H1 (cell line): Measurements from ENCODE around the gene HEXIM2. TPM values are rescaled to one million over a fixed set of nuclear protein-coding genes. Genes with fewer than 3 reads are reported as not detected.
A peak's percentile ranks its signal among the peaks of the same experiment; 100 is the strongest.

Source experiments
- CTCF ChIA-PET: fragments of 300-600 bp; sonication (Branson Sonifier 250); formaldehyde crosslinking; loops from one replicate; lab custom pipeline; 2021; ENCODE audit not compliant: partially characterized antibody; lab: Charles Lee
- POLR2A ChIA-PET: fragments of 300-600 bp; sonication (Branson Sonifier 250); formaldehyde crosslinking; loops from one replicate; lab custom pipeline; 2021; ENCODE audit warnings: inconsistent platforms; ENCODE audit not compliant: partially characterized antibody; lab: Charles Lee
- DNase-seq, 2 experiments: peaks; one replicate each; pipeline versions ENCODE4 v3.0.0 to v3.0.0-alpha.2; 2010 to 2022; ENCODE audit warnings: low spot score in 2 of 2, low read depth in 1 of 2, mixed read lengths in 1 of 2
- FAIRE-seq: peaks from 2 replicates; lab custom pipeline; 2011; peaks lifted over from hg19 to GRCh38; lab: Jason Lieb, UNC
- H2AFZ ChIP-seq: 2 replicates; pipeline ENCODE4 v1.8.1; 2012; ENCODE audit warnings: low read length, inconsistent platforms
- H2AK5ac ChIP-seq: 2 replicates; pipeline ENCODE4 v1.6.1; 2013; ENCODE audit warnings: low read depth, low read length
- H2BK120ac ChIP-seq: replicated peaks from 2 replicates; pipeline ENCODE3; 2013; ENCODE audit warnings: low read depth, low read length, inconsistent platforms
- H2BK12ac ChIP-seq: 2 replicates; pipeline ENCODE4 v1.6.1; 2013; ENCODE audit warnings: low read depth, low read length
- H2BK15ac ChIP-seq: 2 replicates; pipeline ENCODE4 v1.6.1; 2013; ENCODE audit warnings: low read length
- H2BK20ac ChIP-seq: 2 replicates; pipeline ENCODE4 v1.6.1; 2013; ENCODE audit warnings: low read length
- H2BK5ac ChIP-seq: 2 replicates; pipeline ENCODE4 v1.6.1; 2013; ENCODE audit warnings: low read depth, low read length
- H3K14ac ChIP-seq: 2 replicates; pipeline ENCODE4 v1.6.1; 2013; ENCODE audit warnings: inconsistent platforms; ENCODE audit not compliant: insufficient read length
- H3K18ac ChIP-seq: 2 replicates; pipeline ENCODE4 v1.6.1; 2013; ENCODE audit warnings: low read length; ENCODE audit errors: extremely low read depth
- H3K23ac ChIP-seq: 2 replicates; pipeline ENCODE4 v1.6.1; 2013; ENCODE audit warnings: inconsistent platforms; ENCODE audit not compliant: insufficient read length
- H3K23me2 ChIP-seq: 2 replicates; pipeline ENCODE4 v1.6.1; 2013; ENCODE audit warnings: low read depth, low read length
- H3K27ac ChIP-seq: 2 replicates; pipeline ENCODE4 v1.6.1; 2011; ENCODE audit warnings: low read depth, low read length, inconsistent platforms
- H3K27me3 ChIP-seq, 4 experiments: replicated peaks in 1 of 4; 1 replicate in 1 of 4; 2 replicates in 3 of 4; pipeline versions ENCODE4 v1.6.1 to v1.8.1; 2011 to 2013; ENCODE audit warnings: low read length in 3 of 4, mild to moderate bottlenecking in 3 of 4, inconsistent platforms in 2 of 4, mixed read lengths in 2 of 4, moderate library complexity in 1 of 4; ENCODE audit not compliant: control insufficient read depth in 3 of 4, insufficient read depth in 3 of 4; ENCODE audit errors: extremely low read depth in 1 of 4
- H3K36me3 ChIP-seq, 4 experiments: 2 replicates each; pipeline versions ENCODE4 v1.6.1 to v1.8.1; 2011 to 2013; ENCODE audit warnings: mild to moderate bottlenecking in 4 of 4, low read length in 3 of 4, moderate library complexity in 2 of 4, control low read depth in 1 of 4, inconsistent platforms in 1 of 4; ENCODE audit not compliant: insufficient read depth in 4 of 4, control insufficient read depth in 2 of 4
- H3K4ac ChIP-seq: replicated peaks from 2 replicates; pipeline ENCODE3; 2013; ENCODE audit warnings: low read length, low read depth, mixed read lengths, inconsistent platforms; ENCODE audit not compliant: insufficient read length
- H3K4me1 ChIP-seq, 4 experiments: replicated peaks in 1 of 4; 1 replicate in 1 of 4; 2 replicates in 3 of 4; pipeline versions ENCODE4 v1.6.1 to v1.8.1; 2011 to 2013; ENCODE audit warnings: low read length in 3 of 4, inconsistent platforms in 2 of 4, mixed read lengths in 1 of 4; ENCODE audit not compliant: insufficient read depth in 4 of 4, control insufficient read depth in 3 of 4
- H3K4me2 ChIP-seq, 2 experiments: 2 replicates each; pipeline versions ENCODE4 v1.6.1 to v1.8.1; 2011 to 2013; ENCODE audit warnings: low read depth in 2 of 2, low read length in 2 of 2, control low read depth in 1 of 2, inconsistent platforms in 1 of 2, mild to moderate bottlenecking in 1 of 2; ENCODE audit not compliant: insufficient read depth in 1 of 2
- H3K4me3 ChIP-seq, 4 experiments: fragments of 200-600, 300-600 bp in 1 of 4; sonication (generic), shearing (Covaris generic), sonication (Bioruptor Twin) in 1 of 4; 2 replicates each; pipeline versions ENCODE4 v1.5.1 to v1.8.1; 2011 to 2016; ENCODE audit warnings: low read length in 4 of 4, low read depth in 3 of 4, control low read depth in 2 of 4, inconsistent platforms in 2 of 4, mild to moderate bottlenecking in 2 of 4, mixed read lengths in 1 of 4, moderate library complexity in 1 of 4; ENCODE audit not compliant: insufficient read depth in 2 of 4; ENCODE audit errors: extremely low read depth in 1 of 4
- H3K56ac ChIP-seq: replicated peaks from 2 replicates; pipeline ENCODE3; 2013; ENCODE audit warnings: low read depth, mild to moderate bottlenecking, mixed read lengths, low read length, inconsistent platforms; ENCODE audit not compliant: insufficient read length
- H3K79me1 ChIP-seq: 2 replicates; pipeline ENCODE4 v1.6.1; 2013; ENCODE audit warnings: low read depth, low read length, control low read depth
- H3K79me2 ChIP-seq, 2 experiments: 2 replicates each; pipeline versions ENCODE4 v1.6.1 to v1.8.1; 2012 to 2013; ENCODE audit warnings: low read length in 2 of 2, mild to moderate bottlenecking in 2 of 2, inconsistent platforms in 1 of 2; ENCODE audit not compliant: insufficient read depth in 2 of 2, control insufficient read depth in 1 of 2
- H3K9ac ChIP-seq, 4 experiments: replicated peaks in 1 of 4; 1 replicate in 1 of 4; 2 replicates in 3 of 4; pipeline versions ENCODE4 v1.6.1 to v1.8.1; 2011 to 2013; ENCODE audit warnings: low read depth in 3 of 4, low read length in 3 of 4, control low read depth in 2 of 4, mild to moderate bottlenecking in 2 of 4, moderate library complexity in 2 of 4, inconsistent platforms in 1 of 4; ENCODE audit errors: extremely low read depth in 1 of 4
- H3K9me3 ChIP-seq, 2 experiments: 2 replicates each; pipeline versions ENCODE4 v1.6.1 to v1.8.1; 2012 to 2013; ENCODE audit warnings: mild to moderate bottlenecking in 2 of 2, moderate library complexity in 2 of 2, control low read depth in 1 of 2, inconsistent platforms in 1 of 2, low read depth in 1 of 2, low read length in 1 of 2, mixed read lengths in 1 of 2; ENCODE audit not compliant: insufficient read depth in 2 of 2
- H4K20me1 ChIP-seq, 2 experiments: replicated peaks in 1 of 2; 2 replicates each; pipeline versions ENCODE3 to v1.8.1; 2011 to 2013; ENCODE audit warnings: inconsistent platforms in 2 of 2, low read length in 2 of 2, mild to moderate bottlenecking in 1 of 2; ENCODE audit not compliant: insufficient read depth in 2 of 2, control insufficient read depth in 1 of 2
- H4K5ac ChIP-seq: 2 replicates; pipeline ENCODE4 v1.6.1; 2013; ENCODE audit warnings: low read length, low read depth, mixed read lengths, inconsistent platforms; ENCODE audit not compliant: insufficient read length
- H4K8ac ChIP-seq: 2 replicates; pipeline ENCODE4 v1.8.0; 2013; ENCODE audit warnings: mild to moderate bottlenecking, moderate library complexity, low read length, inconsistent platforms; ENCODE audit not compliant: insufficient read depth; ENCODE audit errors: extremely low read depth
- H4K91ac ChIP-seq: replicated peaks from 2 replicates; pipeline ENCODE3; 2013; ENCODE audit warnings: low read length, mixed read lengths, inconsistent platforms; ENCODE audit not compliant: insufficient read length
- CBX8 ChIP-seq: fragments of 300-800, 300-1000 bp; sonication (generic); IDR thresholded peaks from 2 replicates; pipeline ENCODE4 v1.7.1; 2016; ENCODE audit warnings: low read depth, low read length, borderline replicate concordance
- CEBPB ChIP-seq: IDR thresholded peaks from 2 replicates; pipeline ENCODE4 v1.6.1; 2012; ENCODE audit warnings: low read depth, low read length
- CHD2 ChIP-seq: IDR thresholded peaks from 2 replicates; pipeline ENCODE4 v1.6.1; 2012; ENCODE audit warnings: low read length, improper control_type of control experiment
- CREB1 ChIP-seq: IDR thresholded peaks from 2 replicates; pipeline ENCODE4 v1.6.1; 2012; ENCODE audit warnings: inconsistent platforms
- JUND ChIP-seq: IDR thresholded peaks from 2 replicates; pipeline ENCODE4 v1.6.1; 2011; ENCODE audit warnings: mild to moderate bottlenecking, improper control_type of control experiment, low read length
- NANOG ChIP-seq: IDR thresholded peaks from 2 replicates; pipeline ENCODE4 v1.6.1; 2011; ENCODE audit warnings: low read length, low read depth, mild to moderate bottlenecking, inconsistent platforms; ENCODE audit not compliant: insufficient read depth, poor library complexity, severe bottlenecking
- PHF8 ChIP-seq: fragments of 200-600 bp; sonication (generic); conservative IDR thresholded peaks from 2 replicates; pipeline ENCODE4 v1.7.1; 2012; ENCODE audit warnings: low read depth, mild to moderate bottlenecking, inconsistent platforms, low read length, moderate library complexity
- POLR2A ChIP-seq, 2 experiments: IDR thresholded peaks; 1 replicate in 1 of 2; 2 replicates in 1 of 2; pipeline ENCODE4 v1.6.1; 2011; ENCODE audit warnings: low read depth in 2 of 2, low read length in 2 of 2, mild to moderate bottlenecking in 2 of 2; ENCODE audit errors: control extremely low read depth in 1 of 2
- TBP ChIP-seq: IDR thresholded peaks from 2 replicates; pipeline ENCODE4 v1.6.1; 2011; ENCODE audit warnings: low read depth, low read length, improper control_type of control experiment
- YY1 ChIP-seq: IDR thresholded peaks from 2 replicates; pipeline ENCODE4 v1.6.1; 2011; ENCODE audit warnings: low read depth, mild to moderate bottlenecking, low read length
- WGBS, 2 experiments: shearing (Covaris generic) in 1 of 2; methylation state at CpG; one replicate each; pipeline versions ENCODE4 v1.1.6 to v1.1.7; 2013 to 2015; ENCODE audit warnings: low lambda C conversion rate in 2 of 2, mixed read lengths in 2 of 2, inconsistent platforms in 1 of 2, low coverage in 1 of 2, missing lambda C conversion rate in 1 of 2; ENCODE audit not compliant: insufficient replicate concordance in 2 of 2, insufficient coverage in 1 of 2, insufficient read length in 1 of 2; ENCODE audit errors: extremely low coverage in 1 of 2, missing lambda C conversion rate in 1 of 2; 5-methylcytosine and 5-hydroxymethylcytosine counted together
- polyA plus RNA-seq, 7 experiments: library from polyadenylated mRNA; depleted of rRNA in 3 of 7; stranded (reverse) in 5 of 7; unstranded in 2 of 7; fragments of >200 nt in 5 of 7; fragments of 200-250 nt in 2 of 7; gene quantifications; 1 replicate in 5 of 7; 2 replicates in 1 of 7; 4 replicates in 1 of 7; pipeline versions ENCODE4 v1.2.1 to v1.2.3, GENCODE V29; 2011 to 2013; ENCODE audit warnings: missing spikeins in 2 of 7, mixed read lengths in 2 of 7
- total RNA-seq: library from RNA; stranded (reverse); fragmentation: NEBNext Ultra II Directional; extraction: Animal tissue kit (Norgen Biotek cat#: 25700); gene quantifications from 2 replicates; pipeline ENCODE4 v1.2.1, GENCODE V29; 2021

Gene HEXIM2
- total and polyA plus RNA-seq, 2 of the 8 experiments (the other 6 are each of a cell fraction or from before 2014, with no cell fraction given) = 7.5 to 13.2 TPM

DNA sequence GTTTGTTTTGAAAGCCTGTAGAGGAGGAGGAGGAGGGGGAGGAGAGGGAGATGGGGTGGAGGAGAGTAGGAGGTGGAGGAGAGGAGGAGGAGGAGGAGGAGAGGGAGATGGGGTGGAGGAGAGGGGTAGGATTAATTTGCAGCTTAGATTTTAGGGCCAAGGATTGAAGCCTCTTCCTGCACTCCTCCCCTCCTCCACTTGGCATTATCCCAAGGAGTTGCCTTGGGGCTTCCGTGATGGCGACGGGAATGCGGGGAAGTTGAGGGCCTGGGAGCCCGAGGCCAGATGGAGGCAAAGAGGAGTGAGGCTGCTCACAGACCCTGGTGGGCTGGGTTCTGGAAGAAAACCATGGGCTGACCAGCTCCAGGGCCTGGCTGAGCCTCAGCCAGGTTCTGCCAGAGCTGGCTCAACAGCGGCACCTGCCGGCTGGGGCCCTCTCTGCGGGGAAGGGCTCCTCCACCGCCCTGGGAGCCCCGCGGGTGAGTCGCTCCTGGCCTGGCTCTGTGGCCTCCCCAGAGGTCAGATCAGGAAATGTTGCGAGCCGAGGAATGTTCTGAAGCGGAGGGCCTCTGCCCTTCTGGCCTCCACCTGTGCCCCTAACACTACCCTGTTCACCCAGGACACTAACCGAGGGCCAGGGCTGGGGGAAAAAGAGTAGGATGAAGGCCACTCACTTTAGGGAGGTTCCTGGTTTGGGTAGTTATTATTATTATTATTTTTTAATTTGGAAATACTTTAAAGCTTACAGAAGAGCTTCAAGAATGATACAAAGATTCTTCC is 36.1 kb downstream of the HEXIM2 start:
- DNase-seq = peak; percentile 90 to 100
- no peaks in the 10 kb centered on the region for H3K23me2 ChIP-seq
- H3K27me3 ChIP-seq = no peaks in the 10 kb centered on the region
- ChIA-PET POLR2A (interaction anchor here (0.6 to 10.4 kb wide), 12 partner anchors 9 to 82 kb away, joined by 3 to 199 read pairs (median 6); partner anchors contain the start of genes ACBD4, HEXIM1 and HEXIM2), CTCF (interaction anchor here (0.7 to 11.9 kb wide), 43 partner anchors 9 to 427 kb away, joined by 3 to 187 read pairs (median 5); partner anchors contain the start of genes ACBD4, HEXIM1, HEXIM2 and PLCD3)
- peak overlapping the region; percentile 94 for H3K18ac ChIP-seq
- FAIRE-seq = no peak
- no peaks in the 10 kb centered on the region for H3K79me1 ChIP-seq
- H3K27ac ChIP-seq = no peak overlapping the region
- H3K14ac ChIP-seq = no peak overlapping the region
- H3K4me2 ChIP-seq = peak overlapping the region; percentile 3 to 60; a peak in 3 of 4 replicates
- H3K56ac ChIP-seq = no peak overlapping the region
- no peak overlapping the region for H2BK120ac ChIP-seq
- WGBS, 2 experiments = 5% methylated on average over 15 of the region's 16 CpGs; no CpG with 5 or more reads in 1 of the 2 experiments
- no peak overlapping the region for H3K23ac ChIP-seq
- peak overlapping the region; percentile 95 for H4K91ac ChIP-seq
- peak overlapping the region; percentile 85 for H4K5ac ChIP-seq
- no peaks in the 10 kb centered on the region for H3K36me3 ChIP-seq
- H3K4me3 ChIP-seq = peak overlapping the region in 1 of 4 experiments; percentile 35; a peak in 2 of 8 replicates
- no peaks in the 10 kb centered on the region for H4K20me1 ChIP-seq
- H2BK5ac ChIP-seq = peak overlapping the region; percentile 84
- H3K9ac ChIP-seq = no peak overlapping the region
- peak overlapping the region; percentile 29; the same call in 1 of the 2 replicates for H2BK20ac ChIP-seq
- peak overlapping the region; percentile 83 for H3K4ac ChIP-seq
- H4K8ac ChIP-seq = peak overlapping the region; percentile 81
- H2BK15ac ChIP-seq = 0 out of 2 replicates have a peak overlapping the region, but pooled peaks have one; percentile 50
- no peaks in the 10 kb centered on the region for H3K79me2 ChIP-seq
- no peaks in the 10 kb centered on the region for H3K9me3 ChIP-seq
- peak overlapping the region; percentile 82; the same call in 1 of the 2 replicates for H2AFZ ChIP-seq
- H2BK12ac ChIP-seq = no peak overlapping the region
- H3K4me1 ChIP-seq = peaks cover 2 to 9% (median 7%) of the 10 kb centered on the region in 4 experiments; a peak in 5 of 7 replicates
- no peak overlapping the region for H2AK5ac ChIP-seq
- TF ChIP-seq CBX8 (no peak), YY1 (peak; percentile 45; the same call in 1 of the 2 replicates), CREB1 (peak; percentile 56; the same call in 1 of the 2 replicates), TBP (peak; percentile 58; the same call in 1 of the 2 replicates), CHD2 (peak; percentile 55), POLR2A (IDR thresholded peaks at IDR 0.05; ENCODE audit: control extremely low read depth in 1 of 2, low read depth in 2 of 2, low read length in 2 of 2) (0 out of 3 replicates have a peak, but pooled peaks of 1 of the 2 experiments have one; percentile 48), JUND (peak; percentile 70; the same call in 1 of the 2 replicates), CEBPB (peak; percentile 35), NANOG (no peak), PHF8 (0 out of 2 replicates have a peak, but pooled peaks have one; percentile 20)
